HG02884 (cell line): Measurements from ENCODE around the gene MTG1.
"Not testable (repeated sequence)": the region's sequence is repeated elsewhere in the genome, so short reads cannot be mapped to it uniquely, and the experiment has no call there.

Experiments
- ATAC-seq: cut with Tn5 transposase; IDR thresholded peaks from one replicate; pipeline ENCODE4 v1.9.1; 2021; ENCODE audit warnings: mild to moderate bottlenecking, moderate library complexity; ENCODE audit not compliant: unreplicated experiment

The MTG1 gene

GRCh38 chr10:133396035-133396624 lies 2.2 kb downstream of the MTG1 start:
- no peak for ATAC-seq

DNA sequence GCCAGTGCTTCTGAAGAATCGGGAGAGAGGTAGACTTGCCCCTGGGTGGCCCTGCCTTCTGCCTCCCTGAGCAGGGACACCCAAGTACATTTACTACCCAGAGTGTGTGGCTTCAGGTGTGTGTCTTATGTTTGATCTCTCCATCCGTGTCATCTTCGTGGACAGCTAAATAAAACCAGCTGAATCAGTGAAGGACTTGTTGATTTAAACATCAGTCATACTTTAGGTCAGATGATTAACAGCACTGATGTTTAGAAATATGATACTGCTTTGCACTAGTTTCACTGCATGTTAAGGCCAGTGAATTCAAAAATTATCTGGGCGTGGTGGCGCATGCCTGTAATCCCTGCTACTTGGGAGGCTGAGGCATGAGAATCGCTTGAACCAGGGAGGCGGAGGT lies 4.0 kb downstream of the MTG1 start:
- ATAC-seq: no peak

DNA sequence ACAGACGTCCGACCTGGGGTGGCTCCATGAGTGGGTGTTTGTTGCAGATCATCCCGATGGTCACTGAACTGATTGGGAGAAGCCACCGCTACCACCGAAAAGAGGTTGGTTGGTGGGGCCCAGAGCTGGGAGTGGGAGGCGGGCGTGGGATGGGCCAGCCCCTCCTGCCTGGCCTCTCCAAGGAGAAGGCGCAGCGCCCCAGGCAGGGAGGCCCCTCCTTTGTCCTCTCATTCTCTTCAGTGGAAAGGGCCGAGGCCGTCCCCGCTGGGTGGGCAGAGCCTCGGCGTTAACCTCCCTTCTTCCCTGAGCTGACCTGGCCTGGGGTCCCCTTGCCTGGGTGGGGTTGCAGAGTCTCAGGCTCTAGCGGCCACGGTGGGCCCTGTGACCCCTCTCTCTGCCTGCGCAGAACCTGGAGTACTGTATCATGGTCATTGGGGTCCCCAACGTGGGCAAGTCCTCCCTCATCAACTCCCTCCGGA lies 5.2 kb downstream of the MTG1 start:
- no peak for ATAC-seq

- ATAC-seq: peak; percentile 64
Measured at GRCh38 chr10:133400624-133401424, 6.9 kb downstream of the MTG1 start.

DNA sequence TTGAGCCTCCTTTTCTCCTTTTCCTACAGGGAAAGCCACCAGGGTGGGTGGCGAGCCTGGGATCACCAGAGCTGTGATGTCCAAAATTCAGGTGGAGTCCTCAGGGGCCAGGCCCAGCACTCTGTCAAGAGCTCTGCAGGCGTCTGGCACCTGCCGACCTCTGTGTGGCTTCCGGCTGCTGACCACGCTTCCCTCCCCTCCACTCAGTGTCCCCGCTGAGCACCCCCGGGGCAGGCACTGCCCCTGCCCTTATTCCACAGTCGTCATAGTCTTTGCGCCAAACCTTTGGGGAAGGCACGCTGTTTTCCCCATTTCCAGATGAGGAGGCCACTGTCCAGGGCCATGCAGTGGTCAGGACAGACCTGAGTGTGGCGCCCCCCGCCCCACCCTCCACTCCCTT lies 7.5 kb downstream of the MTG1 start:
- no peak for ATAC-seq

- no peak for ATAC-seq
Measured at GRCh38 chr10:133401981-133402725, 8.2 kb downstream of the MTG1 start.

- no peak for ATAC-seq
Measured at GRCh38 chr10:133403359-133403758, 9.4 kb downstream of the MTG1 start.

GRCh38 chr10:133403784-133404183 lies 9.8 kb downstream of the MTG1 start:
- ATAC-seq: no peak

DNA sequence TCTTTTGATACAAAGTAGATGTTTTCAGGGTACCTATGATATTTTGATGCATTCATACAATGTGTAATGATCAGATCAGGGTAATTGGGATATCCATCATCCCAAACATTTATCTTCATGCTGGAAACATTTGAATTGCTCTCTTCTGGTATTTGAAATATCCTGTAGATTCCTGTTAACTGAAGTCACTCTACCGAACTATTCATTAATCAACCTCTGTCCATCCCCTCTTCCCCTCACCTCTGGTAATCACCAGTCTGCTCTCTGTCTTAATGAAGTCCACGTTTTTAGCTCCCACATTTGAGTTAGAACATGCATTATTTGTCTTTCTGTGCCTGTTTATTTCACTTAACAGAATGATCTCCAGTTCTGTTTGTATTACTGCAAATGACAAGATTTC lies 11.3 kb downstream of the MTG1 start:
- no peak for ATAC-seq

DNA sequence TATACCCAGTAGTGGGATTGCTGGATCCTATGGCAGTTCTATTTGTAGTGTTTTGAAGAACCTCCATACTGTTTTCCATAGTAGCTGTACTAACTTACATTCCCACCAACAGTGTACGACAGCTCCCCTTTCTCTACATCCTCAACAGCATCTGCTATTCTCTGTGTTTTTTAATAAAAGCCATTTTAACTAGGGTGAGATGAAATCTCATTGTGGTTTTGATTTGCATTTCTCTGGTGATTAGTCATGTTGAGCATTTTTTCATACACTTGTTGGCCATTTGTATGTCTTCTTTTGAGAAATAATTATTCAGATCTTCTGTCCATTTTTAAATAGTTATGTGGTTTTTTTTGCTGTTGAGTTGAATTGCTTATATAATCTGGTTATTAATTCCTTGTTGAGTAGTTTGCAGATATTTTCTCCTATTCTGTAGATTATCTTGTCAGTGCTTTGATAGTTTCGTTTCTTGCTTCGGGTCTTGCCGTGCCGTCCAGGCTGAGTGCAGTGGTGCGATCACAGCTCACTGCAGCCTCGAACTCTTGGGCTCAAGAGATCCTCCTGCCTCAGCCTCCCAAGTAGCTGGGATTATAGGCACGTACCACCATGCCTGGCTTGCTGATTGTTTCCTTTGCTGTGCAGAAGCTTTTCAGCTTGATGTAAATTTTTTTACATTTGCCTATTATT lies 12.0 kb downstream of the MTG1 start:
- ATAC-seq: no peak

DNA sequence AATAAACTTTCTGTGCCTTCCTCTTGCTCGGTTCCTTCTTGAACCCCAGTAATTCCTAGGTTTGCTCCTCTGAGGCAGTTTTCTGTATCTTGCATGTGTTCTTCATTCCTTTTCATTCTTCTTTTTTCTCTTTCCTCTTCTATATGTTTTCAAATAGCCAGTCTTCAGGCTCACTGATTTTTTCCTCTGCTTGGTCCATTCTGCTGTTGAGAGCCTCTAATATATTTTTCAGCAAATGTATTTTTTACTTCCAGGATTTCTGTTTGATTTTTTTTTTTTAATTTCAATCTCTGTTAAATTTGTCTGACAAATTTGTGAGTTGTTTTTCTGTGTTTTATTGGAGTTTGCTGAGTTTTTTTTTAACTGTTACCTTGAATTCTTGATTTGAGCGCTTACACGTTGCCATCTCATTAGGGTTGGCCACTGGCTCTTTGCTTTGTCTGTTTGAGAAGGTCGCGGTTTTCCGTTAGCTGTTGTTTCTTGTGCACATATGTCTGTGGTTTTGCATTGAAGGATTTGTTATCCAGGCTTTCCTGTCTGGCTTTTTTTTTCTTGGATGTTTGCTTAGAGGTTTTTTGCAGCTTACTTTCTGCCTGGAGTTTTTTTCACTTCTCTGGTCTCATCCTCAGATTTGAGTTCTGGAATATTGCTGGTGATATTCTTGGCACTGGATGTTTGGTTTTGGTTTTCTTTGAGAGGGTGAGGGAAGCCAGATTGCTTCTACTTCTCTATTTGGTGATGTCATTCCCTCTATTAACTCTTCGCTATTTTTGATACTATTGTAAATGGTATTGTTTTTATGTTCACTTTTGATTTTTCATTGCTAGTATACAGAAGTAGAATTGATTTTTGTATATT lies 17.8 kb downstream of the MTG1 start:
- ATAC-seq: no peak

GRCh38 chr10:133412381-133412711 lies 18.4 kb downstream of the MTG1 start:
- ATAC-seq: no peak

DNA sequence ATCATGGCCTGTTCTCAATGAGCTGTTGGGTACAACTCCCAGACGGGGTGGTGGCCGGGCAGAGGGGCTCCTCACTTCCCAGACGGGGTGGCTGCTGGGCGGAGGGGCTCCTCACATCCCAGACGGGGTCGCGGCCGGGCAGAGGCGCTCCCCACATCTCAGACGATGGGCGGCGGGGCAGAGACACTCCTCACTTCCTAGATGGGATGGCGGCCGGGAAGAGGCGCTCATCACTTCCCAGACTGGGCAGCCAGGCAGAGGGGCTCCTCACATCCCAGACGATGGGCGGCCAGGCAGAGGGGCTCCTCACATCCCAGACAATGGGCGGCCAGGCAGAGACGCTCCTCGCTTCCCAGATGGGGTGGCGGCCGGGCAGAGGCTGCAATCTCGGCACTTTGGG lies 20.4 kb downstream of the MTG1 start:
- ATAC-seq: not testable (repeated sequence)

DNA sequence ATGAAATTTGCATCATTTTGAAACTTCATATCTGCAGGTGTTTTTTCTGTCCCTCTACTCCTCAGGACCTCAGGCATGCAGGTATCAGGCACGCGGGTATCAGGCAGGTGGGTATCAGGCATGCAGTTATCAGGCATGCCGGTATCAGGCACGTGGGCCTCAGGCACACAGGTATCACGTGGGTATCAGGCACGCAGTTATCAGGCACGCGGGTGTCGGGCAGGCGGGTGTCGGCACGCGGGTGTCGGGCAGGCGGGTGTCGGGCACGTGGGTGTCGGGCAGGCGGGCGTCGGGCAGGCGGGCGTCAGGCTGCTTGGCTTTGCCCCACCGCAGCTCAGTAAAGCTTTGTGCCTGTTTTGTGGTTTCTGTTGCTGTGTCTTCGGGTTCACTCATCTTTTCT lies 21.8 kb downstream of the MTG1 start:
- ATAC-seq: no peak

- ATAC-seq: no peak
Measured at GRCh38 chr10:133418289-133418993, 24.5 kb downstream of the MTG1 start.

- no peak for ATAC-seq
Measured at GRCh38 chr10:133419211-133419950, 25.4 kb downstream of the MTG1 start.

DNA sequence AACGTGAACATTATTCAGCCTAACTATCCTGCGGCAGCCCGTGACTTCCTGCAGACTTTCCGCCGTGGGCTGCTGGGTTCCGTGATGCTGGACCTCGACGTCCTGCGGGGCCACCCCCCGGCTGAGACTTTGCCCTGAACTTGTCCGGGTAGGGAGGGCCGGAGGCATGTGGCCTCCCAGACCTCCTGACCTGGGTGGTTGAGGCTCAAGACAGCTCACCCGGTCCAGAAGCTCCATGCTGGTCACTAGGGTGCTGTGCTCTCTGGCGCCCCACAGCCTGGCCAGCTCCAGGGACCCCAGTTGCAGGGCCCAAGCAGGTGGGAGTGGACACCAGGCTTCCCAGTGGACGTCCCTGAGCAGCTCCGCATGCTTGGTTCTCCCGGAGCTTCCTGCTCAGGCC lies 26.1 kb downstream of the MTG1 start:
- no peak for ATAC-seq

DNA sequence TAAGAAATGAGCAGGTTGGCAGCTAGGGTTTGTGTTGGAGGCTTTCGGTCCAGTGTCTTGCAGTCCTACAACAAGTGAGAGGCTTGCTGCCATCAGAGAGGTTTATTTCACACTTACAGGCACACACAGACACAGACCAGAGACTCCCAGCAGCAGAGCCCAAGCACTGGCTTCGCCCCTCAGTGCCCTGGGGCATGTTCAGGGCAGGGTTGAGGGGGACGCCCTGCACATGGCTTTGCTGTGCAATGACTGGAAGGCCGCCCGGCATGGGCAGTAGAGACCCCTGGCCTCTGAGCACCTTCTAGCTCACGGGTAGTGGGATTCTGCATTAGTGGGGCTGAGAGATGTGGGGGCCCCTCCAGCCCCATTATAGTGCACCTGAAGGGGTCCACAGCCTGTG lies 26.6 kb downstream of the MTG1 start:
- ATAC-seq: no peak
